IPS DF 4.7 (cell line): Measurements from ENCODE around the gene PTAFR.
"Not testable (repeated sequence)": the region's sequence is repeated elsewhere in the genome, so short reads cannot be mapped to it uniquely, and the experiment has no call there.

ENCODE experiments used
- DNase-seq: peaks from one replicate; pipeline ENCODE4 v3.0.0-alpha.2; 2013; ENCODE audit warnings: low spot score; ENCODE audit errors: extremely low read depth

Gene PTAFR

GRCh38 chr1:28145728-28146127, 30.8 kb downstream of the PTAFR start:
- DNase-seq, result no peak

GRCh38 chr1:28144203-28145135, 32.0 kb downstream of the PTAFR start:
- DNase-seq, result no peak

- no peak for DNase-seq
Measured at GRCh38 chr1:28143496-28144202, 32.8 kb downstream of the PTAFR start.

GRCh38 chr1:28141685-28142084, 34.8 kb downstream of the PTAFR start:
- no peak for DNase-seq

GRCh38 chr1:28139866-28140265, 36.6 kb downstream of the PTAFR start:
- DNase-seq, result not testable (repeated sequence)

GRCh38 chr1:28139025-28139712, 37.3 kb downstream of the PTAFR start:
- no peak for DNase-seq

GRCh38 chr1:28136922-28137613, 39.4 kb downstream of the PTAFR start:
- DNase-seq, result no peak

GRCh38 chr1:28136169-28136921, 40.1 kb downstream of the PTAFR start:
- DNase-seq, result no peak

- no peak for DNase-seq
Measured at GRCh38 chr1:28135371-28136168, 40.9 kb downstream of the PTAFR start.

GRCh38 chr1:28134651-28135207, 41.8 kb downstream of the PTAFR start:
- no peak for DNase-seq

GRCh38 chr1:28132171-28133167, 44.0 kb downstream of the PTAFR start:
- no peak for DNase-seq

GRCh38 chr1:28130901-28131300, 45.6 kb downstream of the PTAFR start:
- no peak for DNase-seq

- no peak for DNase-seq
Measured at GRCh38 chr1:28129150-28129549, 47.3 kb downstream of the PTAFR start.

GRCh38 chr1:28127617-28128257, 48.8 kb downstream of the PTAFR start:
- DNase-seq, result no peak

GRCh38 chr1:28126783-28127490, 49.6 kb downstream of the PTAFR start:
- no peak for DNase-seq

- no peak for DNase-seq
Measured at GRCh38 chr1:28126212-28126611, 50.3 kb downstream of the PTAFR start.

- no peak for DNase-seq
Measured at GRCh38 chr1:28123461-28123961, 53.0 kb downstream of the PTAFR start.
